Thyroid gland (tissue), 4 donors: Measurements from ENCODE around the gene ATP13A2.

ENCODE experiments used
- POLR2A ChIP-seq, 2 donors: fragments of 450-650 bp; IDR thresholded peaks; one replicate each; pipeline ENCODE4 v1.6.1; 2017; ENCODE audit warnings: antibody characterized with exemption in 2 of 2, mild to moderate bottlenecking in 2 of 2, moderate library complexity in 1 of 2
- TF ChIP-seq, protein P1 (sequence below), 6 experiments: fragments of 200-600 bp in 3 of 6; fragments of 450-650 bp in 3 of 6; sonication (generic) in 3 of 6; IDR thresholded peaks; one replicate each; pipeline ENCODE4 v1.5.1; 2016 to 2019; ENCODE audit warnings: antibody characterized with exemption in 6 of 6, mild to moderate bottlenecking in 2 of 6, inconsistent platforms in 1 of 6, moderate library complexity in 1 of 6

DNA sequence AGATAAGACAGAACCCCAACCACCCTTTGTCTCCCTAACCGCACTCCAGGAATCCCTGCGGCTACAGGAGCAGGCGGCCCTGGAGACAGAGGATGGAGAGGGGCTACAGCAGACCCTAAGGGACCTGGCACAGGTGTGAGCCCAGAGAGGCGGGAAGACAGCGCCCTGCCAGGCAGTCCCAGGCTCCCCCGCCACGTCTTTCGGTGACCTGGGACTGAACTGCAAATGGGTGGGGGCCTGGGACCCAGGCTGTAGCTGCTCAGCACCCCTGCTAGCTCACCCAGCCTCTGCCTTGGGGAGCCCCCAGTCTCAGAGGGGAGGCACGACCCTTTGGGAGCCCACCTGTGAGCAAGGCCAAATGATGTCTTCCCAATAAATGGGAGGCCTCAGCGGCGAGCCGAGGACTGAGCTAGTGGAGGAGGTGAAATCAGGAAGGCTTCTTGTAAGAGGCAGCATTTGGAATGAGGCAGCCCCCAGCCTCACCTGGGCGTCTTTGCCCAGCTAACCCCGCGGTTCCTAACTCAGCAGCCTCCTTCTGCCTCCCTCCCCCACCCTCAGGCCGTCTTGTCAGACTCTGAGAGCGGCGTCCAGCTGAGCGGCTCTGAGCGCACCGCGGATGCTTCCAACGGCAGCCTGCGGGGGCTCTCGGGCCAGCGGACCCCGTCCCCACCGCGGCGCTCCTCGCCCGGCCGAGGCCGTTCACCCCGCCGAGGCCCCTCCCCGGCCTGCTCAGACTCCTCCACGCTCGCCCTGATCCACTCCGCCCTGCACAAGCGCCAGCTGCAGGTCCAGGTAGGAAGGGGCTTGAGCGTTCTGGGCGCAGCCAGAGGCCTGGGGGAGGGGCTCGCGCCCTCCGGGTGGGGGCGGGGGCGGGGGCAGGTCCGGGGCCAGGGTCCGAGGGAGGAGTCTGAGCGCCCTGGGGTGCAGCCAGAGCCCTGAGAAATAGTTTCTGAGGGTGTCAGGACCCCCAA, 73.1 kb downstream of the ATP13A2 start:
- TF ChIP-seq, protein P1, sequence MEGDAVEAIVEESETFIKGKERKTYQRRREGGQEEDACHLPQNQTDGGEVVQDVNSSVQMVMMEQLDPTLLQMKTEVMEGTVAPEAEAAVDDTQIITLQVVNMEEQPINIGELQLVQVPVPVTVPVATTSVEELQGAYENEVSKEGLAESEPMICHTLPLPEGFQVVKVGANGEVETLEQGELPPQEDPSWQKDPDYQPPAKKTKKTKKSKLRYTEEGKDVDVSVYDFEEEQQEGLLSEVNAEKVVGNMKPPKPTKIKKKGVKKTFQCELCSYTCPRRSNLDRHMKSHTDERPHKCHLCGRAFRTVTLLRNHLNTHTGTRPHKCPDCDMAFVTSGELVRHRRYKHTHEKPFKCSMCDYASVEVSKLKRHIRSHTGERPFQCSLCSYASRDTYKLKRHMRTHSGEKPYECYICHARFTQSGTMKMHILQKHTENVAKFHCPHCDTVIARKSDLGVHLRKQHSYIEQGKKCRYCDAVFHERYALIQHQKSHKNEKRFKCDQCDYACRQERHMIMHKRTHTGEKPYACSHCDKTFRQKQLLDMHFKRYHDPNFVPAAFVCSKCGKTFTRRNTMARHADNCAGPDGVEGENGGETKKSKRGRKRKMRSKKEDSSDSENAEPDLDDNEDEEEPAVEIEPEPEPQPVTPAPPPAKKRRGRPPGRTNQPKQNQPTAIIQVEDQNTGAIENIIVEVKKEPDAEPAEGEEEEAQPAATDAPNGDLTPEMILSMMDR (IDR thresholded peaks at IDR 0.05), result no peak
- no peak for TF ChIP-seq POLR2A (IDR thresholded peaks at IDR 0.05)
